IMR-90 (cell line): ENCODE data around the gene LBHD2. TPM values are rescaled to one million over a fixed set of nuclear protein-coding genes. Genes with fewer than 3 reads are reported as not detected.

Experiments
- ATAC-seq: fragments of 200-7000 bp; cut with Tn5 transposase; 2 replicates; pipeline ENCODE4 v1.9.1; 2020; ENCODE audit warnings: low read depth, mild to moderate bottlenecking, moderate library complexity
- BruUV-seq: library from RNA; stranded (reverse); fragments of 400-500 nt; replicated peaks from 2 replicates; lab custom pipeline; 2021; lab: Mats Ljungman, UMichigan
- CTCF ChIA-PET: fragments of 300-600 bp; formaldehyde crosslinking; extraction: SDS; loops from one replicate; lab custom pipeline; 2021; ENCODE audit warnings: antibody characterized with exemption; lab: Yijun Ruan, JAX
- POLR2A ChIA-PET: fragments of 300-600 bp; sonication (Branson Sonifier 250); formaldehyde crosslinking; loops from one replicate; lab custom pipeline; 2022; ENCODE audit warnings: antibody characterized with exemption; ENCODE audit not compliant: unreplicated experiment; lab: Charles Lee
- DNase-seq: peaks from one replicate; pipeline ENCODE4 v3.0.0; 2013
- H2AFZ ChIP-seq: replicated peaks from 2 replicates; pipeline ENCODE3; 2013; ENCODE audit warnings: low read length, mild to moderate bottlenecking; ENCODE audit not compliant: poor library complexity
- H2AK5ac ChIP-seq: 2 replicates; pipeline ENCODE4 v1.6.1; 2013; ENCODE audit warnings: low read depth, low read length, inconsistent platforms
- H2AK9ac ChIP-seq: replicated peaks from 2 replicates; pipeline ENCODE3; 2013; ENCODE audit warnings: mild to moderate bottlenecking, low read depth, low read length, moderate library complexity; ENCODE audit not compliant: poor library complexity
- H2BK120ac ChIP-seq: 2 replicates; pipeline ENCODE4 v1.6.1; 2013; ENCODE audit warnings: low read depth, low read length, inconsistent platforms
- H2BK15ac ChIP-seq: 3 replicates; pipeline ENCODE4 v1.6.1; 2013; ENCODE audit warnings: low read depth, low read length, inconsistent platforms
- H2BK20ac ChIP-seq: 2 replicates; pipeline ENCODE4 v1.6.1; 2013; ENCODE audit warnings: low read depth, mild to moderate bottlenecking, inconsistent platforms, low read length, moderate library complexity
- H2BK5ac ChIP-seq: 2 replicates; pipeline ENCODE4 v1.6.1; 2013; ENCODE audit warnings: mild to moderate bottlenecking, low read depth, low read length, inconsistent platforms; ENCODE audit not compliant: poor library complexity, severe bottlenecking
- H3K14ac ChIP-seq: replicated peaks from 2 replicates; pipeline ENCODE4 v1.6.1; 2013; ENCODE audit warnings: low read depth, low read length, inconsistent platforms
- H3K18ac ChIP-seq: 2 replicates; pipeline ENCODE4 v1.6.1; 2013; ENCODE audit warnings: low read depth, low read length, control low read depth
- H3K23ac ChIP-seq: 2 replicates; pipeline ENCODE4 v1.6.1; 2013; ENCODE audit warnings: low read depth, low read length, inconsistent platforms
- H3K27ac ChIP-seq: 2 replicates; pipeline ENCODE4 v1.5.1; 2013; ENCODE audit warnings: mild to moderate bottlenecking, control low read depth, low read length; ENCODE audit not compliant: insufficient read depth
- H3K27me3 ChIP-seq: 2 replicates; pipeline ENCODE4 v1.6.1; 2013; ENCODE audit warnings: low read length; ENCODE audit not compliant: control insufficient read depth, insufficient read depth
- H3K36me3 ChIP-seq: 2 replicates; pipeline ENCODE4 v1.6.1; 2013; ENCODE audit warnings: low read length, mixed read lengths; ENCODE audit not compliant: control insufficient read depth, insufficient read depth
- H3K4ac ChIP-seq: 2 replicates; pipeline ENCODE4 v1.6.1; 2013; ENCODE audit warnings: low read depth, low read length, inconsistent platforms
- H3K4me1 ChIP-seq: 2 replicates; pipeline ENCODE4 v1.6.1; 2013; ENCODE audit warnings: low read length, mixed read lengths; ENCODE audit not compliant: control insufficient read depth, insufficient read depth
- H3K4me2 ChIP-seq: 2 replicates; pipeline ENCODE4 v1.6.1; 2013; ENCODE audit warnings: low read depth, mild to moderate bottlenecking, control low read depth, low read length, moderate library complexity
- H3K4me3 ChIP-seq: 2 replicates; pipeline ENCODE4 v1.5.1; 2013; ENCODE audit warnings: low read depth, mild to moderate bottlenecking, control low read depth, low read length, moderate library complexity; ENCODE audit not compliant: insufficient read depth
- H3K56ac ChIP-seq: 2 replicates; pipeline ENCODE4 v1.6.1; 2013; ENCODE audit warnings: low read length, inconsistent platforms; ENCODE audit not compliant: insufficient read depth; ENCODE audit errors: extremely low read depth
- H3K79me1 ChIP-seq, 2 experiments: 2 replicates each; pipeline ENCODE4 v1.6.1; 2013; ENCODE audit warnings: low read length in 2 of 2, inconsistent platforms in 1 of 2, low read depth in 1 of 2
- H3K9ac ChIP-seq: 2 replicates; pipeline ENCODE4 v1.6.1; 2013; ENCODE audit warnings: low read depth, low read length, control low read depth
- H3K9me1 ChIP-seq: 2 replicates; pipeline ENCODE4 v1.6.1; 2013; ENCODE audit warnings: low read length, inconsistent platforms; ENCODE audit not compliant: insufficient read depth
- H3K9me3 ChIP-seq: 2 replicates; pipeline ENCODE4 v1.6.1; 2013; ENCODE audit warnings: low read length; ENCODE audit not compliant: control insufficient read depth, insufficient read depth
- H4K20me1 ChIP-seq: 2 replicates; pipeline ENCODE4 v1.6.1; 2013; ENCODE audit warnings: low read length, inconsistent platforms; ENCODE audit not compliant: insufficient read depth
- H4K5ac ChIP-seq: 2 replicates; pipeline ENCODE4 v1.6.1; 2013; ENCODE audit warnings: mild to moderate bottlenecking, low read depth, low read length, control low read depth
- H4K8ac ChIP-seq, 2 experiments: 2 replicates each; pipeline ENCODE4 v1.6.1; 2013; ENCODE audit warnings: low read depth in 2 of 2, low read length in 2 of 2, control low read depth in 1 of 2, inconsistent platforms in 1 of 2
- H4K91ac ChIP-seq: 2 replicates; pipeline ENCODE4 v1.6.1; 2013; ENCODE audit warnings: low read depth, low read length, inconsistent platforms; ENCODE audit not compliant: insufficient read depth
- BHLHE40 ChIP-seq: fragments of 150-350 bp; IDR thresholded peaks from 2 replicates; pipeline ENCODE4 v1.6.1; 2016; ENCODE audit warnings: mild to moderate bottlenecking, low read depth, low read length
- CEBPB ChIP-seq: IDR thresholded peaks from 2 replicates; pipeline ENCODE4 v1.6.1; 2012; ENCODE audit warnings: low read depth, low read length, improper control_type of control experiment
- FOS ChIP-seq: fragments of 150-350 bp; IDR thresholded peaks from 2 replicates; pipeline ENCODE4 v1.6.1; 2016; ENCODE audit warnings: low read depth, low read length
- MAFK ChIP-seq: IDR thresholded peaks from 2 replicates; pipeline ENCODE4 v1.6.1; 2012; ENCODE audit warnings: low read depth, low read length, improper control_type of control experiment
- MXI1 ChIP-seq: IDR thresholded peaks from 2 replicates; pipeline ENCODE4 v1.6.1; 2012; ENCODE audit warnings: low read depth, mild to moderate bottlenecking, low read length, moderate library complexity, borderline replicate concordance
- POLR2A ChIP-seq: IDR thresholded peaks from 2 replicates; pipeline ENCODE4 v1.6.1; 2012; ENCODE audit warnings: mild to moderate bottlenecking, low read depth, low read length
- SMC3 ChIP-seq: fragments of 150-350 bp; IDR thresholded peaks from 2 replicates; pipeline ENCODE4 v1.6.1; 2016; ENCODE audit warnings: low read depth, mild to moderate bottlenecking, antibody characterized with exemption, low read length, moderate library complexity
- WGBS, 2 experiments: methylation state at CpG; one replicate each; pipeline versions ENCODE4 v1.1.5 to v1.1.7; 2013; ENCODE audit warnings: missing lambda C conversion rate in 2 of 2; ENCODE audit not compliant: insufficient read length in 1 of 2; ENCODE audit errors: extremely low coverage in 2 of 2; 5-methylcytosine and 5-hydroxymethylcytosine counted together
- dilution Hi-C: fragments of 300-500 bp; cut with HindIII; formaldehyde crosslinking; loops from one replicate; pipeline ENCODE4 v1.14.3; 2018; ENCODE audit warnings: low sequenced_read_pairs; ENCODE audit not compliant: unreplicated experiment
- in situ Hi-C: fragments of 300-500 bp; cut with MboI; formaldehyde crosslinking; loops from 3 replicates; pipeline ENCODE4 v1.14.3; 2019; ENCODE audit warnings: low sequenced_read_pairs, inconsistent platforms, mixed read lengths
- intact Hi-C: fragments of 100-400 bp; cut with micrococcal nuclease; formaldehyde crosslinking; loops from 2 replicates; pipeline ENCODE4 v1.10.0; 2022
- polyA plus RNA-seq, 3 experiments: library from polyadenylated mRNA; depleted of rRNA; stranded (reverse); fragments of >200 nt; gene quantifications; 2 replicates each; pipeline ENCODE4 v1.2.3, GENCODE V29; 2012; ENCODE audit warnings: low replicate concordance in 1 of 3
- total RNA-seq: library from RNA; depleted of rRNA; stranded (reverse); fragments of >200 nt; gene quantifications from 2 replicates; pipeline ENCODE4 v1.2.3, GENCODE V29; 2012
- TF ChIP-seq, protein P1 (sequence below): conservative IDR thresholded peaks from 2 replicates; pipeline ENCODE4 v1.5.1; 2012; ENCODE audit warnings: mild to moderate bottlenecking, low read depth, low read length, improper control_type of control experiment

The LBHD2 gene
- total and polyA plus RNA-seq, 2 of the 4 experiments (the other 2 are of a cell fraction), result not detected

GRCh38 chr14:103105580-103106150, 21.7 kb downstream of the LBHD2 start:
- Histone ChIP-seq H4K20me1 (no peaks in the 10 kb centered on the region; the same call in 1 of the 2 replicates), H4K8ac (no peak overlapping the region), H3K23ac (no peak overlapping the region), H2BK15ac (no peak overlapping the region; the same call in 2 of the 3 replicates), H3K4me2 (no peak overlapping the region), H3K36me3 (no peaks in the 10 kb centered on the region), H3K4ac (0 out of 2 replicates have a peak overlapping the region, but pooled peaks have one; percentile 8), H3K18ac (no peak overlapping the region), H3K9ac (no peak overlapping the region), H3K27me3 (peaks cover 36% of the 10 kb centered on the region), H3K4me3 (no peak overlapping the region), H4K5ac (no peak overlapping the region), H2BK120ac (0 out of 2 replicates have a peak overlapping the region, but pooled peaks have one; percentile 16), H2BK20ac (no peak overlapping the region), H2BK5ac (no peak overlapping the region), H4K91ac (peak overlapping the region; percentile 43; the same call in 1 of the 2 replicates), H2AFZ (peak overlapping the region; percentile 41), H3K4me1 (peaks cover 22% of the 10 kb centered on the region), H3K9me3 (no peaks in the 10 kb centered on the region), H3K14ac (no peak overlapping the region), H3K27ac (no peak overlapping the region), H2AK5ac (peak overlapping the region; percentile 83; the same call in 1 of the 2 replicates), H2AK9ac (peak overlapping the region; percentile 77), H3K9me1 (peaks cover 10% of the 10 kb centered on the region; the same call in 1 of the 2 replicates), H3K56ac (no peak overlapping the region), H3K79me1 (no peaks in the 10 kb centered on the region)
- intact Hi-C loops, result loop anchor here (1.0 kb wide), 2 partner anchors 80 to 188 kb away; no protein-coding TSS in a partner anchor
- in situ Hi-C loops, result no loop called here
- DNase-seq (no peak), ATAC-seq (no peak)
- CTCF ChIA-PET, result interaction anchor here (0.5 to 3.3 kb wide), 11 partner anchors 25 to 186 kb away, joined by 3 to 23 read pairs (median 6); no protein-coding TSS in a partner anchor
- POLR2A ChIA-PET, result no interaction called here
- no peak for TF ChIP-seq FOS
- TF ChIP-seq BHLHE40, result no peak
- TF ChIP-seq MAFK, result no peak
- TF ChIP-seq, protein P1, sequence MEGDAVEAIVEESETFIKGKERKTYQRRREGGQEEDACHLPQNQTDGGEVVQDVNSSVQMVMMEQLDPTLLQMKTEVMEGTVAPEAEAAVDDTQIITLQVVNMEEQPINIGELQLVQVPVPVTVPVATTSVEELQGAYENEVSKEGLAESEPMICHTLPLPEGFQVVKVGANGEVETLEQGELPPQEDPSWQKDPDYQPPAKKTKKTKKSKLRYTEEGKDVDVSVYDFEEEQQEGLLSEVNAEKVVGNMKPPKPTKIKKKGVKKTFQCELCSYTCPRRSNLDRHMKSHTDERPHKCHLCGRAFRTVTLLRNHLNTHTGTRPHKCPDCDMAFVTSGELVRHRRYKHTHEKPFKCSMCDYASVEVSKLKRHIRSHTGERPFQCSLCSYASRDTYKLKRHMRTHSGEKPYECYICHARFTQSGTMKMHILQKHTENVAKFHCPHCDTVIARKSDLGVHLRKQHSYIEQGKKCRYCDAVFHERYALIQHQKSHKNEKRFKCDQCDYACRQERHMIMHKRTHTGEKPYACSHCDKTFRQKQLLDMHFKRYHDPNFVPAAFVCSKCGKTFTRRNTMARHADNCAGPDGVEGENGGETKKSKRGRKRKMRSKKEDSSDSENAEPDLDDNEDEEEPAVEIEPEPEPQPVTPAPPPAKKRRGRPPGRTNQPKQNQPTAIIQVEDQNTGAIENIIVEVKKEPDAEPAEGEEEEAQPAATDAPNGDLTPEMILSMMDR, result 0 out of 2 replicates have a peak, but pooled peaks have one; percentile 7
- TF ChIP-seq MXI1, result no peak
- no peak for TF ChIP-seq CEBPB
- TF ChIP-seq POLR2A, result no peak
- TF ChIP-seq SMC3, result no peak
- 80% methylated on average over 5 of the region's 9 CpGs; no CpG with 5 or more reads in 1 of the 2 experiments for WGBS, 2 experiments
- no TSS peak for BruUV-seq
- dilution Hi-C loops, result no loop called here
